ENCODE results near the gene PRCD.

- TF ChIP-seq CTCF (IDR thresholded peaks at IDR 0.05) (no peak), POLR2AphosphoS5 (IDR thresholded peaks at IDR 0.05) (no peak)
These were observed 11.1 kb downstream of the PRCD start for GRCh38 chr17:76550712-76551615.
